ENCODE measurements around the gene CYGB.

The CYGB gene

GRCh38 chr17:76501827-76502307, 35.6 kb downstream of the CYGB start:
- DNase-seq (ENCODE audit: low read depth in 2 of 2, low spot score in 1 of 2) = no peak

DNA sequence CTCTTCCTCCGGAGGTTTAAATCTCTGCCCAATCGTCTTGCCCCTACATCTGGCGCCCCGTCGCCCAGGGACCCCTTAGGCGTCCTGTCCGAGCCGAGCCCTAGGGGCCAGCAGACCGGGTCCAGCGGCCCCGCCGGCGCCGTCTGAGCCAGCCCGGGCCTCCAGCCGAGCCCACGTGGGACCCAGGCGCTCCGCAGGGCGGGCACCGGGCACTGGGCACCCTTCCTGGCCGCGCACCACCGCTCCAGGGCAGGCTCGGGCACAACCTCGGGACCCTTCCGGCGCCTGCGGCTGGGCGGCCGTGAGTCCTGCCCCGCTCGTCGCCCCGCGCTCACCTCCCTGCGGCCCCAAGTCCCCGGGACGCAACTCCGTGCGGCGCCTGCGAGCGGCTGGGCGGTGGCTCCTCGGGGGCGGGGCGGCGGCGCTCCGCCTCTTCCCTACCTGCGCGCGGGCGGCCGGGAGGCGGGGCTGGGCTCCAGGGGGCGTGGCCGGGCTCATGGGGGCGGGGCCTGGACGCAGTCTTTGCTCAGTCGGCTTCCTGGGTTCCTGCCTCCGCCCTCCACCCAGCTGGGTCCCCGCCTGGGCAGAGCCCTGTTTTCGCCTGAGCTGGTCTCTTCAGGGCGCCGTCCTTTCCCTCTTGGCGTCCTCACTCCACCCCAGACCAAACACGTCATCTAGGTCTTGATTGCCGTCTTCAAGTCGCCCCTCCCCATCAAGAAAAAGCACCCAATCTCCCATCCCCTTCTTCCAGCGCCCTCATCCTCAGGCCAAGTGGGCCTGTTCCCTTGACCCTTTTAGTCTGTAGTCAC, 36.3 kb downstream of the CYGB start, which contains the start of gene RHBDF2:
RHBDF2 (minus strand) TSS at position 406 of the 809 bp plus-strand sequence. CDS start 19,899 bp downstream, outside the sequence.
- DNase-seq (ENCODE audit: low read depth in 2 of 2, low spot score in 1 of 2) = peak; percentile 92 to 95

GRCh38 chr17:76500747-76501017, 36.8 kb downstream of the CYGB start:
- DNase-seq (ENCODE audit: low read depth in 2 of 2, low spot score in 1 of 2) = no peak

- no peak for DNase-seq (ENCODE audit: low read depth in 2 of 2, low spot score in 1 of 2)
Observed at GRCh38 chr17:76500074-76500746, 37.3 kb downstream of the CYGB start.

- DNase-seq (ENCODE audit: low read depth in 2 of 2, low spot score in 1 of 2) = no peak
Observed at GRCh38 chr17:76499267-76499667, 38.2 kb downstream of the CYGB start.

DNA sequence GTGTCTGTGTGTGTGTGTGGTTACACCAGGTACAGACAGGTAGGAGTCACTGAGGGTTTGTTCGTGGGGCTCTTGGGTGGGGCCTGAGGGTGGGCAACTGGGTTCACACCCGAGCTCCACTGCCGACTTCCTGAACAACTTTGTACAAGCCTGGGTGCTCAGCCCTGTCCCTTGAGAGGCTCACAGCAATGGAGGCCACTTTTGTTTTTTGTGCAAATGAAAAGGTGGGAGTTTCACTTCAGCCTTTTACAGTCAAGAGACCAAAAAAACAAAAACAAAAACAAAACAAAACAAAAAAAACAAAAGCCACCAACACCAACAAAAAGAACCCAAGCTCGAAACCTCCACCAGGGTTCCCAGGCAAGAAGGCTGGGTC, 38.6 kb downstream of the CYGB start:
- no peak for DNase-seq (ENCODE audit: low read depth in 2 of 2, low spot score in 1 of 2)

- no peak for DNase-seq (ENCODE audit: low read depth in 2 of 2, low spot score in 1 of 2)
Observed at GRCh38 chr17:76497979-76498875, 39.3 kb downstream of the CYGB start.

GRCh38 chr17:76497699-76497978, 39.9 kb downstream of the CYGB start:
- no peak for DNase-seq (ENCODE audit: low read depth in 2 of 2, low spot score in 1 of 2)

DNA sequence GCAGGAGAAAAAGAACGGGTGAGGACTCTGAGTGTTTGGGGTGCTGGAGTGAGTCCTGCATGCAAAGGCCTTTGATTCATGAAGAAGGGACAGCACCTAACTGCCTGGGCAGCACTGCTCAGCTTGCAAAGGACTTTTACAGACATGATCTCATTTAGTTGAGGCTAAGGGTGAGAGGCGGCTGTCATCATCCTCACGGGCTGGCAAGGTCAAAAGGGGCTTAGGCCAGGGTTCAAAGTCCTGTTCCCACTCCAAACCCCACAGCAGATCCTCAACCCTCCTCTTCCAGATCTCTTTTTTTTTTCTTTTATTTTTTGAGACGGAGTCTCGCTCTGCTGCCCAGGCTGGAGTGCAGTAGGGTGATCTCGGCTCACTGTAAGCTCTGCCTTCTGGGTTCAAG, 41.0 kb downstream of the CYGB start:
- no peak for DNase-seq (ENCODE audit: low read depth in 2 of 2, low spot score in 1 of 2)

- DNase-seq (ENCODE audit: low read depth in 2 of 2, low spot score in 1 of 2) = no peak
Observed at GRCh38 chr17:76495663-76496400, 41.7 kb downstream of the CYGB start.

GRCh38 chr17:76493505-76494167, 43.9 kb downstream of the CYGB start:
- DNase-seq (ENCODE audit: low read depth in 2 of 2, low spot score in 1 of 2) = no peak

GRCh38 chr17:76492989-76493501, 44.5 kb downstream of the CYGB start:
- no peak for DNase-seq (ENCODE audit: low read depth in 2 of 2, low spot score in 1 of 2)

GRCh38 chr17:76492123-76492988, 45.2 kb downstream of the CYGB start:
- DNase-seq (ENCODE audit: low read depth in 2 of 2, low spot score in 1 of 2) = no peak

GRCh38 chr17:76491271-76492122, 46.0 kb downstream of the CYGB start:
- no peak for DNase-seq (ENCODE audit: low read depth in 2 of 2, low spot score in 1 of 2)

DNA sequence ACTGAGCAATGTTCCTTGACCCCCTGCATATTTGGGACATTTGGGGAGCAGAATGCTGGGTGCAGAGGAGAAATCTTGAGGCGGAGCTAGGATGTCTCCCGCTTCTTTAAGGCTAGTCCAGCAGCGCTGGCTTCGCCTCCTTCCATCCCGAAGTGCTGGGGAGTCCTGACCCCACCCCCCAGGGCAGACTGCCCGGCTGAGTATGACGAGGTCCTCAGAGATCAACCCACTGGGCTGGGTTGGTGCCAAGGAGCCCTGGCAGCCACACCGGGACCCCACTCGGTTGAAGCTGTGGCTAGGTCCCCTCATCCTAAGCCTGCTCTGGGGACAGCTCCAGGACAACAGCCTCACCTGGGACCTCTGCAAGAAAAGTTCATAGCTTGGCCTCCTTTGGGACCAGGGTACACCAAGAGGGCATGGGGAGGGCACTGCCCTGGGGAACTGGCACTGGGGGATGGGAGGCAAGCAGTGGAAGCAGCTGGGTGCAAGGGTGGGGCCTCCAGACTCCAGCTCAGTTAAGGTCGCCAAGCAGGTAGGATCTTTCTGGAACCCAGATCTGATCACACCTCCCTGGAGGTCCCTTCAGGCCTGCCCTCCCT, 47.3 kb downstream of the CYGB start:
- no peak for DNase-seq (ENCODE audit: low read depth in 2 of 2, low spot score in 1 of 2)

DNA sequence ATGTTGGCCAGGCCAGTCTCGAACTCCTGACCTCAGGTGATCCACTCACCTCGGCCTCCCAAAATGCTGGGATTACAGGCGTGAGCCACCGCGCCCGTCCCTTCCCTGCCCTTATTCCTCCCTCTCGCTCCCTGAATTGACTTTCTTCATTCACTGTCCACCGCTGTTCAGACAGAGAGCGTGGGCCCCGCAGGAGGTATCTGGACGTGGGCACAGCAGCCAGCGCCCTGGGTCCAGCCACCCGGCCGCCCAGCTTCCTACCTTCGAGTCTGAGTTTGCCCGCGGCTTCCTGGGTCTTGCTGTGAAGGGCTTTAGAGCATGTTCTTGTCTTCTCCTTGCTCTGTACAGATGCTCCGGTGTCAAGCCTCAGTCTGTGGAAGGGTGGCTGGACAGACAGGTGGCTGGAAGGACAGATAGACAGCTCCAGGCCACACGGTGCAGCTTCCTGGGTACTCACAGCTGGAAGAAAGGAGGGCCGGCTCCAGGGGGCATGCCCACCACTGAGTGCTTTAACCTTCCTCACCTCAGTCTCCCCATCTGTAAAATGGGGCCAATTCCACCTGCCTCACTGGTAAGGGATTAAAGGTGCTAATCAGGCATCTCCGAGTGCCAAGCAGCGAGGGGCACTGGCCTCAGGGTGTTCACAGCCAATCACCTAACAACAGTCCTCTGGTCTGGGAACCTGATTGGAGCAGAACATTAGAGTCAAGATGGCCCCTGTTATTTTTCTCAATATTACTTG, 49.9 kb downstream of the CYGB start:
- DNase-seq (ENCODE audit: low read depth in 2 of 2, low spot score in 1 of 2) = no peak

DNA sequence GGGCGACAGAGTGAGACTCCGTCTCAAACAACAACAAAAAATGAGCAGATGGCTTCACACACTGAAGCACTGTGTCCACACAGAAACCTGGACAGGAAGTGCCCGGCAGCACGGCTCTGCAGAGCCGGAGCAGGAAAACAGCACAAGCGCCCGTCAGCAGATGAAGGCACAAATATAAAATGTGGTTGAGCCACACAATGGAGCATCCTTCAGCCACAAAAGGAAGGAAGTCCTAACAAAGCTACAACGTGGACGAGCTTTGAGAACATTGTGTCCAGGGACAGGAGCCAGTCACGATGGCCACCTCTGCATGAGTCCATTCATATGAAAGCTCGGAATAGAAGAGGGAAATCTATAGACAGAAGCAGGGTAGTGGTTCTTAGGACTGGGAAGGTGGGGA, 51.9 kb downstream of the CYGB start:
- DNase-seq (ENCODE audit: low read depth in 2 of 2, low spot score in 1 of 2) = no peak
